Endothelial cell of umbilical vein (primary cell): Measurements from ENCODE around the gene ADCYAP1R1. TPM values are rescaled to one million over a fixed set of nuclear protein-coding genes. Genes with fewer than 3 reads are reported as not detected.

ENCODE experiments used
- BruUV-seq: library from RNA; stranded (reverse); fragments of 400-500 nt; replicated peaks from 2 replicates; lab custom pipeline; 2021; lab: Mats Ljungman, UMichigan
- CTCF ChIA-PET: fragments of 300-600, 350-600 bp; sonication (Branson Sonifier 250); formaldehyde crosslinking; loops from one replicate; lab custom pipeline; 2021; ENCODE audit warnings: antibody characterized with exemption, inconsistent platforms; lab: Charles Lee
- POLR2A ChIA-PET: fragments of 300-600, 350-600 bp; sonication (Branson Sonifier 250); formaldehyde crosslinking; loops from one replicate; lab custom pipeline; 2021; ENCODE audit warnings: antibody characterized with exemption, inconsistent platforms; lab: Charles Lee
- DNase-seq: peaks from one replicate; pipeline ENCODE4 v3.0.0-alpha.2; 2011; ENCODE audit warnings: low read depth, low spot score
- FAIRE-seq: peaks from 2 replicates; lab custom pipeline; 2011; peaks lifted over from hg19 to GRCh38; lab: Jason Lieb, UNC
- H2AFZ ChIP-seq: 2 replicates; pipeline ENCODE4 v1.6.0; 2012; ENCODE audit warnings: low read depth, low read length, control low read depth, inconsistent platforms
- H3K27ac ChIP-seq: 2 replicates; pipeline ENCODE4 v1.5.1; 2011; ENCODE audit warnings: low read depth, mild to moderate bottlenecking, control low read depth, low read length, moderate library complexity; ENCODE audit not compliant: insufficient read depth
- H3K27me3 ChIP-seq, 2 experiments: 2 replicates each; pipeline versions ENCODE4 v1.6.0 to v1.6.1; 2011; ENCODE audit warnings: low read length in 2 of 2, mixed read lengths in 1 of 2; ENCODE audit not compliant: control insufficient read depth in 2 of 2, insufficient read depth in 2 of 2
- H3K36me3 ChIP-seq, 2 experiments: 2 replicates in 1 of 2; 3 replicates in 1 of 2; pipeline ENCODE4 v1.5.1; 2011; ENCODE audit warnings: low read length in 2 of 2, mild to moderate bottlenecking in 1 of 2, moderate library complexity in 1 of 2; ENCODE audit not compliant: control insufficient read depth in 2 of 2, insufficient read depth in 2 of 2; ENCODE audit errors: extremely low read depth in 1 of 2
- H3K4me1 ChIP-seq: 3 replicates; pipeline ENCODE4 v1.5.1; 2011; ENCODE audit warnings: mild to moderate bottlenecking, low read length; ENCODE audit not compliant: control insufficient read depth, insufficient read depth; ENCODE audit errors: extremely low read depth
- H3K4me2 ChIP-seq: 2 replicates; pipeline ENCODE4 v1.6.1; 2011; ENCODE audit warnings: low read length, control low read depth, mixed read lengths; ENCODE audit not compliant: insufficient read depth
- H3K4me3 ChIP-seq, 3 experiments: fragments of 200-600 bp in 1 of 3; sonication (generic), shearing (Covaris generic) in 1 of 3; replicated peaks in 1 of 3; 2 replicates each; pipeline ENCODE4 v1.5.1; 2011 to 2016; ENCODE audit warnings: control low read depth in 3 of 3, low read length in 3 of 3, mild to moderate bottlenecking in 2 of 3, inconsistent platforms in 1 of 3, low read depth in 1 of 3, moderate library complexity in 1 of 3; ENCODE audit not compliant: insufficient read depth in 1 of 3
- H3K79me2 ChIP-seq: 2 replicates; pipeline ENCODE4 v1.6.0; 2012; ENCODE audit warnings: low read length, inconsistent platforms; ENCODE audit not compliant: control insufficient read depth, insufficient read depth
- H3K9ac ChIP-seq: replicated peaks from 2 replicates; pipeline ENCODE3; 2011; ENCODE audit warnings: low read length, control low read depth; ENCODE audit not compliant: insufficient read depth; ENCODE audit errors: extremely low read depth
- H3K9me1 ChIP-seq: replicated peaks from 3 replicates; pipeline ENCODE4 v1.6.0; 2011; ENCODE audit warnings: mild to moderate bottlenecking, low read length; ENCODE audit not compliant: control insufficient read depth, insufficient read depth; ENCODE audit errors: extremely low read depth
- H3K9me3 ChIP-seq: replicated peaks from 2 replicates; pipeline ENCODE4 v1.5.1; 2012; ENCODE audit warnings: low read length, inconsistent platforms; ENCODE audit not compliant: control insufficient read depth, insufficient read depth
- H4K20me1 ChIP-seq: replicated peaks from 2 replicates; pipeline ENCODE3; 2011; ENCODE audit warnings: mild to moderate bottlenecking, low read length; ENCODE audit not compliant: control insufficient read depth, insufficient read depth; ENCODE audit errors: extremely low read depth
- EZH2 ChIP-seq: IDR thresholded peaks from 2 replicates; pipeline ENCODE4 v1.6.1; 2012; ENCODE audit warnings: borderline replicate concordance, low read depth, mild to moderate bottlenecking, moderate library complexity, low read length, inconsistent platforms; ENCODE audit not compliant: severe bottlenecking
- FOS ChIP-seq: IDR thresholded peaks from 2 replicates; pipeline ENCODE4 v1.6.1; 2011; ENCODE audit warnings: mild to moderate bottlenecking, low read length, moderate library complexity, borderline replicate concordance; ENCODE audit not compliant: insufficient read depth
- GATA2 ChIP-seq: IDR thresholded peaks from 2 replicates; pipeline ENCODE4 v1.7.0; 2011; ENCODE audit warnings: low read depth, mild to moderate bottlenecking, moderate library complexity, mixed read lengths, low read length; ENCODE audit not compliant: insufficient read length, insufficient read depth
- JUN ChIP-seq: IDR thresholded peaks from 2 replicates; pipeline ENCODE4 v1.6.1; 2011; ENCODE audit warnings: borderline replicate concordance, low read depth; ENCODE audit not compliant: insufficient read length, insufficient read depth
- MAX ChIP-seq: IDR thresholded peaks from 2 replicates; pipeline ENCODE4 v1.6.1; 2011; ENCODE audit not compliant: insufficient read depth, insufficient read length
- MYC ChIP-seq: IDR thresholded peaks from one replicate; pipeline ENCODE4 v1.6.1; 2011; ENCODE audit warnings: mild to moderate bottlenecking, low read depth, low read length
- POLR2A ChIP-seq: IDR thresholded peaks from 2 replicates; pipeline ENCODE4 v1.6.1; 2012; ENCODE audit warnings: low read depth, mild to moderate bottlenecking, control low read depth, low read length
- POLR2AphosphoS5 ChIP-seq: IDR thresholded peaks from 2 replicates; pipeline ENCODE4 v1.6.1; 2012; ENCODE audit warnings: low read depth, mild to moderate bottlenecking, control low read depth, low read length, moderate library complexity; ENCODE audit not compliant: insufficient read depth
- dilution Hi-C: fragments of 300-500 bp; cut with MboI; formaldehyde crosslinking; loops from one replicate; pipeline ENCODE4 v1.15.0; 2019; ENCODE audit warnings: low sequenced_read_pairs; ENCODE audit not compliant: extremely low pct_ligation_motif_present
- intact Hi-C: fragments of 100-400 bp; cut with micrococcal nuclease; formaldehyde crosslinking; loops from one replicate; pipeline ENCODE4 v1.10.0; 2022
- polyA plus RNA-seq, 4 experiments: library from polyadenylated mRNA; depleted of rRNA in 3 of 4; stranded (reverse) in 3 of 4; unstranded in 1 of 4; fragments of >200 nt; gene quantifications; 2 replicates each; pipeline versions ENCODE4 v1.2.1 to v1.2.3, GENCODE V29; 2011 to 2012; ENCODE audit warnings: missing spikeins in 1 of 4
- total RNA-seq: library from RNA; stranded (reverse); gene quantifications from 2 replicates; pipeline ENCODE4 v1.2.3, GENCODE V29; 2021
- TF ChIP-seq, protein P1 (sequence below), 2 donors: IDR thresholded peaks; 1 replicate in 1 of 2; 2 replicates in 1 of 2; pipeline ENCODE4 v1.5.1; 2011; ENCODE audit warnings: low read length in 2 of 2, mild to moderate bottlenecking in 2 of 2, moderate library complexity in 2 of 2, control low read depth in 1 of 2, inconsistent platforms in 1 of 2, low read depth in 1 of 2; ENCODE audit not compliant: insufficient read depth in 1 of 2; ENCODE audit errors: extremely low read depth in 1 of 2

Gene ADCYAP1R1
- total and polyA plus RNA-seq, 2 donors (not counting 3 experiments of a cell fraction or from before 2014, with no cell fraction given), result 0.04 TPM; not detected in 1

- Histone ChIP-seq H4K20me1 (no peaks in the 10 kb centered on the region), H3K27me3 (peaks cover 0 to 2% of the 10 kb centered on the region in 2 experiments), H3K4me2 (no peak overlapping the region), H3K9ac (no peak overlapping the region), H3K9me1 (no peaks in the 10 kb centered on the region), H3K36me3 (no peaks in the 10 kb centered on the region), H3K4me1 (no peaks in the 10 kb centered on the region), H3K9me3 (no peaks in the 10 kb centered on the region), H3K27ac (no peak overlapping the region), H3K79me2 (no peaks in the 10 kb centered on the region), H2AFZ (no peak overlapping the region), H3K4me3 (no peak overlapping the region)
- no TSS peak for BruUV-seq
- TF ChIP-seq POLR2AphosphoS5, result no peak
- TF ChIP-seq, protein P1, sequence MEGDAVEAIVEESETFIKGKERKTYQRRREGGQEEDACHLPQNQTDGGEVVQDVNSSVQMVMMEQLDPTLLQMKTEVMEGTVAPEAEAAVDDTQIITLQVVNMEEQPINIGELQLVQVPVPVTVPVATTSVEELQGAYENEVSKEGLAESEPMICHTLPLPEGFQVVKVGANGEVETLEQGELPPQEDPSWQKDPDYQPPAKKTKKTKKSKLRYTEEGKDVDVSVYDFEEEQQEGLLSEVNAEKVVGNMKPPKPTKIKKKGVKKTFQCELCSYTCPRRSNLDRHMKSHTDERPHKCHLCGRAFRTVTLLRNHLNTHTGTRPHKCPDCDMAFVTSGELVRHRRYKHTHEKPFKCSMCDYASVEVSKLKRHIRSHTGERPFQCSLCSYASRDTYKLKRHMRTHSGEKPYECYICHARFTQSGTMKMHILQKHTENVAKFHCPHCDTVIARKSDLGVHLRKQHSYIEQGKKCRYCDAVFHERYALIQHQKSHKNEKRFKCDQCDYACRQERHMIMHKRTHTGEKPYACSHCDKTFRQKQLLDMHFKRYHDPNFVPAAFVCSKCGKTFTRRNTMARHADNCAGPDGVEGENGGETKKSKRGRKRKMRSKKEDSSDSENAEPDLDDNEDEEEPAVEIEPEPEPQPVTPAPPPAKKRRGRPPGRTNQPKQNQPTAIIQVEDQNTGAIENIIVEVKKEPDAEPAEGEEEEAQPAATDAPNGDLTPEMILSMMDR (IDR thresholded peaks at IDR 0.05; ENCODE audit: extremely low read depth in 1 of 2, insufficient read depth in 1 of 2, low read depth in 1 of 2, low read length in 2 of 2), result no peak
- TF ChIP-seq GATA2, result no peak
- TF ChIP-seq POLR2A, result no peak
- no peak for TF ChIP-seq MYC
- TF ChIP-seq JUN, result no peak
- no peak for TF ChIP-seq EZH2
- TF ChIP-seq MAX, result no peak
- no peak for TF ChIP-seq FOS
- ChIA-PET CTCF (interaction anchor here (1.2 to 3.8 kb wide), 4 partner anchors 10 to 38 kb away, joined by 4 to 24 read pairs (median 4); no protein-coding TSS in a partner anchor), POLR2A (no interaction called here)
- DNase-seq (no peak), FAIRE-seq (no peak)
- intact Hi-C loops, result no loop called here
- dilution Hi-C loops, result no loop called here
These were observed 44.8 kb downstream of the ADCYAP1R1 start for GRCh38 chr7:31096877-31097258.
